OCI-LY7 (cell line): ENCODE data around the gene C2orf66.

Source experiments
- EZH2phosphoT487 ChIP-seq: fragments of 200-600 bp; sonication (generic); IDR thresholded peaks from 2 replicates; pipeline ENCODE4 v1.6.1; 2018; ENCODE audit warnings: low read depth, borderline replicate concordance, mild to moderate bottlenecking, mixed run types, antibody characterized with exemption, low read length, moderate library complexity, mixed read lengths
- TF ChIP-seq, protein P1 (sequence below): fragments of 200-600 bp; sonication (generic); conservative IDR thresholded peaks from 2 replicates; pipeline ENCODE4 v1.5.1; 2014; ENCODE audit warnings: mild to moderate bottlenecking, antibody characterized with exemption, low read length, moderate library complexity, mixed read lengths

DNA sequence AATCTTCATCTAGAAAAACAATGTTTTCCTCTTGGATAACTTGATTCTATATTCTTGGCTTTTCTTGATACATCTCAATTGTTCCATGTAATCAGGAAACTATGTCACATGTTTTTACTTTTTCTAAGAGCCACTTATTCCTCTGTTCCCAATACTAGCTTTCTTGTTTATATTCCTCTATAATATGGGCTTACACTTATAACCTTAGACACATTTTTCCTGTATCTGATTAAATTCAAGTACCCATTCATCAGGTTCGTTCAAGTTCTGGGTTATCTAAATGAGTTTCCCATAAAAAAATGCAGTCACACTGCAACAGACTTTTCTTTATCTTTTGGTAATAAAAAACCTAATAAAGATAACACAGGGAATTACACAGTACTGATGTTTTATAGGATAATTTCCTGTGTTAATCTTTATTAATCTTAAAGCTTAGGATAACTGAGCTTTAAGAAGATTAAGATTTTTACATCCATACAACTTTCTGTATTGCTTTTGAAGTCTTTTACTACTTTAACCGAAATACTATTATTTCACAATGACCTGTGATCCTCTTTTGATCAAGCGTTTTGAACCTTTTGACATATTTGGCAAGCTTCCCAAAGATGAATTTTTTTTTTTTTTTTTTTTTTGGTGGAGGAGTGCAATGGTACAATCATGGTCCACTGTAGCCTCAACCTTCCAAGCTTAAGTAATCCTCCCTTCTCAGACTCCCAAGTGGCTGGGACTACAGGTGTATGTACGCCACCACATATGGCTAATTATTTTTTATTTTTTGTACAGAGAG is 44.3 kb upstream of the C2orf66 start:
- TF ChIP-seq, protein P1, sequence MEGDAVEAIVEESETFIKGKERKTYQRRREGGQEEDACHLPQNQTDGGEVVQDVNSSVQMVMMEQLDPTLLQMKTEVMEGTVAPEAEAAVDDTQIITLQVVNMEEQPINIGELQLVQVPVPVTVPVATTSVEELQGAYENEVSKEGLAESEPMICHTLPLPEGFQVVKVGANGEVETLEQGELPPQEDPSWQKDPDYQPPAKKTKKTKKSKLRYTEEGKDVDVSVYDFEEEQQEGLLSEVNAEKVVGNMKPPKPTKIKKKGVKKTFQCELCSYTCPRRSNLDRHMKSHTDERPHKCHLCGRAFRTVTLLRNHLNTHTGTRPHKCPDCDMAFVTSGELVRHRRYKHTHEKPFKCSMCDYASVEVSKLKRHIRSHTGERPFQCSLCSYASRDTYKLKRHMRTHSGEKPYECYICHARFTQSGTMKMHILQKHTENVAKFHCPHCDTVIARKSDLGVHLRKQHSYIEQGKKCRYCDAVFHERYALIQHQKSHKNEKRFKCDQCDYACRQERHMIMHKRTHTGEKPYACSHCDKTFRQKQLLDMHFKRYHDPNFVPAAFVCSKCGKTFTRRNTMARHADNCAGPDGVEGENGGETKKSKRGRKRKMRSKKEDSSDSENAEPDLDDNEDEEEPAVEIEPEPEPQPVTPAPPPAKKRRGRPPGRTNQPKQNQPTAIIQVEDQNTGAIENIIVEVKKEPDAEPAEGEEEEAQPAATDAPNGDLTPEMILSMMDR, result no peak
- TF ChIP-seq EZH2phosphoT487, result no peak
